Ascending aorta (tissue), 2 donors: ENCODE results near the gene RETNLB. TPM values are rescaled to one million over a fixed set of nuclear protein-coding genes. Genes with fewer than 3 reads are reported as not detected.

Experiments
- DNase-seq, 2 donors: peaks; one replicate each; pipeline ENCODE4 v3.0.0-alpha.2; 2019; ENCODE audit warnings: low spot score in 2 of 2
- H3K27ac ChIP-seq, 2 donors: fragments of 200-600 bp; sonication (generic); one replicate each; pipeline ENCODE4 v1.5.1; 2016 to 2017; ENCODE audit warnings: mild to moderate bottlenecking in 1 of 2
- H3K27me3 ChIP-seq: fragments of 200-600 bp; sonication (generic); one replicate; pipeline ENCODE4 v1.5.1; 2017
- H3K36me3 ChIP-seq, 2 donors: fragments of 200-600 bp; sonication (generic); one replicate each; pipeline ENCODE4 v1.5.1; 2016
- H3K4me1 ChIP-seq, 2 donors: fragments of 200-600 bp; sonication (generic); one replicate each; pipeline ENCODE4 v1.5.1; 2016 to 2017; ENCODE audit warnings: mild to moderate bottlenecking in 1 of 2
- H3K4me3 ChIP-seq, 2 donors: fragments of 200-600 bp; sonication (generic); one replicate each; pipeline ENCODE4 v1.5.1; 2016 to 2017; ENCODE audit warnings: mild to moderate bottlenecking in 1 of 2
- H3K9me3 ChIP-seq, 2 donors: fragments of 200-600 bp; sonication (generic); one replicate each; pipeline ENCODE4 v1.5.1; 2016
- CTCF ChIP-seq, 3 experiments: fragments of 200-600 bp in 2 of 3; fragments of 450-650 bp in 1 of 3; sonication (generic) in 2 of 3; IDR thresholded peaks; one replicate each; pipeline ENCODE4 v1.5.1; 2016 to 2019; ENCODE audit warnings: antibody characterized with exemption in 3 of 3, mild to moderate bottlenecking in 1 of 3, moderate library complexity in 1 of 3
- intact Hi-C: fragments of 100-400 bp; cut with DNase I; formaldehyde crosslinking; loops from one replicate; pipeline ENCODE4 v1.15.1; 2023
- total RNA-seq: library from RNA; depleted of rRNA; stranded (reverse); fragments of >200 nt; gene quantifications from one replicate; pipeline ENCODE4 v1.1.0, GENCODE V29; 2016

RETNLB gene
- total RNA-seq, 1 donor from 2014 or later, result not detected

DNA sequence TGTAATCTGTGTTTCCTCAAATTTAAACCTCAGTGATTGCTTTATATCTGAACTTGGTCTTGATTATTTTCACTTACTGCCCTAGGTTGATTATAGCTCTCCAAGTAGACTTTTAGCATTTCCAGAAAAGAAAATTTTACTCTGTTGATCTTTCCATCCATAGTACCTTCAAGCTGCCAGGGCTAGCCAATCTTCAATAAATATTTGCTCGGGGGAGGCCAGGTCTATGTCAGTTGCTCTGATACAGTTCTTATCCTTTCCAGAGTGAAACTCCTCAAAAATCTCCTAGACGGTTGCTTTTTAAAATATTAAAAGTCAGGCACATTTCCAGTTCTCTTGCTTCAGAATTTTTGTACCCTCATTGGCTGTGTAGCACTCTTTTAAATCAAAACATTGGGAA lies 38.8 kb downstream of the RETNLB start:
- intact Hi-C loops, result no loop called here
- no peaks in the 10 kb centered on the region for H3K9me3 ChIP-seq
- no peaks in the 10 kb centered on the region for H3K27me3 ChIP-seq
- no peaks in the 10 kb centered on the region for H3K36me3 ChIP-seq
- no peak overlapping the region for H3K4me3 ChIP-seq
- TF ChIP-seq CTCF (IDR thresholded peaks at IDR 0.05), result no peak
- no peaks in the 10 kb centered on the region for H3K4me1 ChIP-seq
- H3K27ac ChIP-seq, result no peak overlapping the region
- DNase-seq, result no peak

GRCh38 chr3:108713816-108714215 lies 43.4 kb downstream of the RETNLB start:
- Histone ChIP-seq H3K4me3 (no peak overlapping the region), H3K36me3 (no peaks in the 10 kb centered on the region), H3K9me3 (no peaks in the 10 kb centered on the region), H3K27me3 (no peaks in the 10 kb centered on the region), H3K27ac (no peak overlapping the region), H3K4me1 (no peaks in the 10 kb centered on the region)
- intact Hi-C loops, result no loop called here
- no peak for DNase-seq
- TF ChIP-seq CTCF (IDR thresholded peaks at IDR 0.05), result no peak

DNA sequence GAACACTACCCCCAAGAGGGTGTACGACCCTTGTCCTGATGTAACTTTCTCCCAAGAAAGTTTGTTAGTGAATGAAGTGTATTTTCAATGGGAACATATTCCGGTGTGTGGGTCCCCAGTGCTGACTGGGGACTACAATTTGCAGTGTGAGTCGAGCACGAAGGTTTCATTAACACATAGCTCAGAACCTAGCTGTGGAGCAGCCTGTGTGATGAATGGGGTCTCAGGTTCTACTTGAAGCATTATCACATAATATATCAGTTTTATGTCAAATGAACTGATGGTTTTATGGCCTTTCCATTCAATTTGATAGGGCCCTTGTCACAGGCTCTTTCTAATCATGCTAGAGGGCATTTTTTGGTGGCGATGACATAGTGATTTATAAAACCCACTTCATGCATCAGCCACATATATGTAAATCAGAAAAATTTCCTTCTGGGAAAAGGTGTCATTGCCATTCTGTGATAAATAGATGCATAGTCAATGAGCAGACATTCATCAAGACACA lies 44.1 kb downstream of the RETNLB start:
- H3K27ac ChIP-seq, result no peak overlapping the region
- DNase-seq, result no peak
- no peaks in the 10 kb centered on the region for H3K36me3 ChIP-seq
- H3K9me3 ChIP-seq, result no peaks in the 10 kb centered on the region
- TF ChIP-seq CTCF (IDR thresholded peaks at IDR 0.05), result no peak
- H3K27me3 ChIP-seq, result no peaks in the 10 kb centered on the region
- intact Hi-C loops, result no loop called here
- H3K4me3 ChIP-seq, result no peak overlapping the region
- no peaks in the 10 kb centered on the region for H3K4me1 ChIP-seq

Other genes starting within 250 kb of the RETNLB start
- gene MYH15, start 246.8 kb downstream of the RETNLB start, total RNA-seq, result not detected
- gene CIP2A, start 168.0 kb downstream of the RETNLB start, total RNA-seq, result not detected
- gene DZIP3, start 167.7 kb downstream of the RETNLB start, total RNA-seq, result 7.0 TPM
- 3.7 TPM for gene TRAT1, start 65.4 kb upstream of the RETNLB start, total RNA-seq
- not detected for gene GUCA1C, start 196.5 kb upstream of the RETNLB start, total RNA-seq